Esophagus muscularis mucosa (tissue), 3 donors: Measurements from ENCODE around the gene NCKAP5.

Source experiments
- CTCF ChIP-seq, 3 experiments: fragments of 200-600 bp in 2 of 3; fragments of 450-650 bp in 1 of 3; sonication (generic) in 2 of 3; IDR thresholded peaks; one replicate each; pipeline ENCODE4 v1.5.1; 2017 to 2019; ENCODE audit warnings: antibody characterized with exemption in 3 of 3, mild to moderate bottlenecking in 2 of 3, moderate library complexity in 1 of 3
- POLR2A ChIP-seq: fragments of 450-650 bp; IDR thresholded peaks from one replicate; pipeline ENCODE4 v1.6.1; 2017; ENCODE audit warnings: antibody characterized with exemption, moderate library complexity, mild to moderate bottlenecking, low read depth

- TF ChIP-seq CTCF (IDR thresholded peaks at IDR 0.05) = no peak
- TF ChIP-seq POLR2A = no peak
These were observed 852.6 kb downstream of the NCKAP5 start for GRCh38 chr2:132715386-132716351.
